GM12878 (cell line): Measurements from ENCODE around the gene ZSCAN32. TPM values are rescaled to one million over a fixed set of nuclear protein-coding genes. Genes with fewer than 3 reads are reported as not detected.

Experiments used
- ATAC-seq: fragments of 200-7000 bp; cut with Tn5 transposase; 3 replicates; pipeline ENCODE4 v1.9.1; 2020; ENCODE audit warnings: mild to moderate bottlenecking, moderate library complexity
- Bru-seq: library from RNA; stranded (reverse); fragments of 400-500 nt; gene quantifications from one replicate; lab custom pipeline; 2021; lab: Mats Ljungman, UMichigan
- BruChase-seq, 2 experiments: library from RNA; stranded (reverse); fragments of 400-500 nt; gene quantifications; one replicate each; lab custom pipeline; 2021; lab: Mats Ljungman, UMichigan
- BruUV-seq: library from RNA; stranded (reverse); fragments of 400-500 nt; replicated peaks from 2 replicates; lab custom pipeline; 2021; lab: Mats Ljungman, UMichigan
- CTCF ChIA-PET: fragments of 300-600 bp; sonication (Branson Sonifier 250); formaldehyde crosslinking; extraction: SDS; loops from one replicate; lab custom pipeline; 2021; ENCODE audit warnings: inconsistent platforms; lab: Yijun Ruan, JAX
- POLR2A ChIA-PET: fragments of 350-600 bp; formaldehyde crosslinking; extraction: SDS; loops from one replicate; lab custom pipeline; 2021; ENCODE audit warnings: inconsistent platforms; lab: Charles Lee
- RAD21 ChIA-PET: fragments of 300-600 bp; sonication (Branson Sonifier 250); formaldehyde crosslinking; loops from one replicate; lab custom pipeline; 2023; ENCODE audit warnings: antibody characterized with exemption; ENCODE audit not compliant: unreplicated experiment; lab: Charles Lee
- SMC1A ChIA-PET: fragments of 300-600 bp; sonication (Branson Sonifier 250); formaldehyde crosslinking; loops from one replicate; lab custom pipeline; 2023; ENCODE audit not compliant: unreplicated experiment, uncharacterized antibody; lab: Charles Lee
- DNase-seq: peaks from one replicate; pipeline ENCODE4 v3.0.0-alpha.2; 2011; ENCODE audit warnings: low read depth, low spot score
- FAIRE-seq: peaks from 3 replicates; lab custom pipeline; 2011; peaks lifted over from hg19 to GRCh38; lab: Jason Lieb, UNC
- H2AFZ ChIP-seq: 2 replicates; pipeline ENCODE4 v1.6.0; 2011; ENCODE audit warnings: low read depth, low read length, control low read depth; ENCODE audit not compliant: control insufficient read depth
- H3K27ac ChIP-seq: 2 replicates; pipeline ENCODE4 v1.5.1; 2011; ENCODE audit warnings: control low read depth; ENCODE audit not compliant: control insufficient read depth, insufficient read depth
- H3K27me3 ChIP-seq, 2 experiments: replicated peaks in 1 of 2; 2 replicates each; pipeline versions ENCODE4 v1.6.0 to v1.6.1; 2011; ENCODE audit warnings: low read length in 1 of 2; ENCODE audit not compliant: control insufficient read depth in 2 of 2, insufficient read depth in 2 of 2
- H3K36me3 ChIP-seq, 2 experiments: 2 replicates each; pipeline ENCODE4 v1.5.1; 2011; ENCODE audit warnings: low read length in 1 of 2; ENCODE audit not compliant: control insufficient read depth in 2 of 2, insufficient read depth in 2 of 2
- H3K4me1 ChIP-seq: 2 replicates; pipeline ENCODE4 v1.6.1; 2011; ENCODE audit warnings: mild to moderate bottlenecking, low read length, moderate library complexity, mixed read lengths; ENCODE audit not compliant: control insufficient read depth, insufficient read depth
- H3K4me2 ChIP-seq: 2 replicates; pipeline ENCODE4 v1.6.0; 2011; ENCODE audit warnings: control low read depth; ENCODE audit not compliant: control insufficient read depth, insufficient read depth
- H3K4me3 ChIP-seq: fragments of 200-600 bp; sonication (generic); 2 replicates; pipeline ENCODE4 v1.5.1; 2016
- H3K79me2 ChIP-seq: 2 replicates; pipeline ENCODE4 v1.6.0; 2011; ENCODE audit warnings: low read length; ENCODE audit not compliant: control insufficient read depth, insufficient read depth
- H3K9ac ChIP-seq: 2 replicates; pipeline ENCODE4 v1.8.0; 2011; ENCODE audit warnings: low read length, control low read depth, mixed read lengths; ENCODE audit not compliant: control insufficient read depth, insufficient read depth
- H3K9me3 ChIP-seq: replicated peaks from 3 replicates; pipeline ENCODE4 v1.5.1; 2011; ENCODE audit warnings: mild to moderate bottlenecking, low read length; ENCODE audit not compliant: control insufficient read depth, insufficient read depth
- H4K20me1 ChIP-seq: 2 replicates; pipeline ENCODE4 v1.6.0; 2011; ENCODE audit not compliant: control insufficient read depth, insufficient read depth
- BACH1 ChIP-seq: fragments of 450-650 bp; IDR thresholded peaks from 2 replicates; pipeline ENCODE4 v1.6.1; 2017; ENCODE audit warnings: mild to moderate bottlenecking, borderline replicate concordance
- BHLHE40 ChIP-seq, 2 experiments: fragments of 450-650 bp in 1 of 2; IDR thresholded peaks; 2 replicates each; pipeline ENCODE4 v1.6.1; 2011 to 2017; ENCODE audit warnings: low read depth in 2 of 2, borderline replicate concordance in 1 of 2, improper control_type of control experiment in 1 of 2, low read length in 1 of 2, mild to moderate bottlenecking in 1 of 2
- CBFB ChIP-seq: IDR thresholded peaks from 2 replicates; pipeline ENCODE4 v1.6.1; 2016; ENCODE audit warnings: antibody characterized with exemption, low read depth
- CHD4 ChIP-seq: fragments of 200-600 bp; sonication (generic); IDR thresholded peaks from 2 replicates; pipeline ENCODE4 v1.6.1; 2016; ENCODE audit warnings: mild to moderate bottlenecking
- HCFC1 ChIP-seq: fragments of 150-350 bp; IDR thresholded peaks from 2 replicates; pipeline ENCODE4 v1.6.1; 2014; ENCODE audit warnings: low read length
- MEF2B ChIP-seq: fragments of 450-650 bp; IDR thresholded peaks from 2 replicates; pipeline ENCODE4 v1.6.1; 2018; ENCODE audit warnings: mild to moderate bottlenecking, moderate library complexity; ENCODE audit not compliant: partially characterized antibody, poor library complexity, severe bottlenecking
- NFYA ChIP-seq: IDR thresholded peaks from 2 replicates; pipeline ENCODE4 v1.6.1; 2011; ENCODE audit warnings: low read depth, mild to moderate bottlenecking, low read length, improper control_type of control experiment, borderline replicate concordance
- RELA ChIP-seq: fragments of 450-650 bp; IDR thresholded peaks from 2 replicates; pipeline ENCODE4 v1.8.0; 2014; ENCODE audit warnings: borderline replicate concordance; ENCODE audit not compliant: partially characterized antibody
- SMC3 ChIP-seq: IDR thresholded peaks from 2 replicates; pipeline ENCODE4 v1.6.1; 2011; ENCODE audit warnings: low read length, improper control_type of control experiment, borderline replicate concordance
- TAF1 ChIP-seq: IDR thresholded peaks from 2 replicates; pipeline ENCODE4 v1.6.1; 2011; ENCODE audit warnings: mild to moderate bottlenecking, low read depth, low read length, borderline replicate concordance
- WGBS: methylation state at CpG from one replicate; pipeline ENCODE4 v1.1.6; 2016; ENCODE audit warnings: low lambda C conversion rate; ENCODE audit not compliant: insufficient replicate concordance, insufficient coverage; ENCODE audit errors: missing lambda C conversion rate; 5-methylcytosine and 5-hydroxymethylcytosine counted together
- in situ Hi-C: fragments of 300-500 bp; cut with MboI; formaldehyde crosslinking; loops from 9 replicates; pipeline ENCODE4 v1.14.3; 2018; ENCODE audit warnings: mixed read lengths
- intact Hi-C: fragments of 100-400 bp; cut with micrococcal nuclease; formaldehyde crosslinking; loops from one replicate; pipeline ENCODE4 v1.14.2; 2022; ENCODE audit not compliant: unreplicated experiment
- long read RNA-seq, 2 experiments: library from polyadenylated mRNA; unstranded; transcript quantifications; one replicate each; pipeline ENCODE4 v2.0.0, GENCODE V29; 2019 to 2020
- polyA minus RNA-seq, 3 experiments: library from RNA; depleted of rRNA, polyadenylated mRNA; stranded (reverse); fragments of >200 nt; gene quantifications; 2 replicates each; pipeline ENCODE4 v1.2.3, GENCODE V29; 2011
- polyA plus RNA-seq, 11 experiments: library from polyadenylated mRNA; depleted of rRNA in 4 of 11; unstranded in 6 of 11; stranded (reverse) in 5 of 11; fragments of >200 nt; fragmentation: Nextera tagmentation in 4 of 11; fragmentation: Illumina TruSeq in 1 of 11; extraction: Ambion mirVana in 4 of 11; extraction: Trizol in 1 of 11; gene quantifications; 1 replicate in 1 of 11; 2 replicates in 10 of 11; pipeline versions ENCODE4 v1.2.1 to v1.2.3, GENCODE V29; 2011 to 2016; ENCODE audit warnings: inconsistent platforms in 2 of 11, missing spikeins in 2 of 11, low read depth in 1 of 11
- total RNA-seq, 4 experiments: library from RNA; depleted of rRNA in 3 of 4; stranded (reverse); fragments of >200 nt in 3 of 4; fragmentation: Illumina TruSeq in 1 of 4; extraction: Trizol in 1 of 4; gene quantifications; 2 replicates each; pipeline versions ENCODE4 v1.2.1 to v1.2.3, GENCODE V29; 2013 to 2021
- TF ChIP-seq, protein P1 (sequence below): fragments of 450-650 bp; IDR thresholded peaks from 2 replicates; pipeline ENCODE4 v1.6.1; 2018; ENCODE audit warnings: mild to moderate bottlenecking, low read depth, moderate library complexity; ENCODE audit not compliant: partially characterized antibody
- TF ChIP-seq, protein P2 (sequence below): IDR thresholded peaks from 2 replicates; pipeline ENCODE4 v1.6.1; 2011; ENCODE audit warnings: borderline replicate concordance, low read depth, mild to moderate bottlenecking, moderate library complexity, low read length; ENCODE audit not compliant: insufficient read depth, poor library complexity, severe bottlenecking

Gene ZSCAN32
- 26.3 and 28.1 TPM in 2 replicates for total RNA-seq (2013; cell fraction: nucleolus; rRNA removed)
- total RNA-seq (2014; rRNA removed), result 18.0 and 18.1 TPM in 2 replicates
- total RNA-seq (2014; rRNA removed; fragmentation: Illumina TruSeq; extraction: Trizol), result 14.6 and 15.8 TPM in 2 replicates
- total RNA-seq (2021), result 13.8 and 15.6 TPM in 2 replicates
- 10.7 TPM for polyA plus RNA-seq (2011; ENCODE audit: low read depth)
- polyA plus RNA-seq (2011; rRNA removed), result 23.8 and 25.0 TPM in 2 replicates
- polyA plus RNA-seq (2011; cell fraction: cytosol; rRNA removed), result 20.7 and 21.0 TPM in 2 replicates
- 21.0 and 27.8 TPM in 2 replicates for polyA plus RNA-seq (2011; cell fraction: nucleus; rRNA removed)
- polyA plus RNA-seq (2012), result 10.3 and 12.0 TPM in 2 replicates
- polyA plus RNA-seq (2014; fragmentation: Illumina TruSeq; extraction: Trizol), result 20.9 and 22.8 TPM in 2 replicates
- polyA plus RNA-seq (2014; fragmentation: Nextera tagmentation; extraction: Ambion mirVana), result 10 to 100 TPM; 12.8 to 15.2 TPM
- 16.2 and 17.4 TPM in 2 replicates for polyA plus RNA-seq (2014; rRNA removed)
- 1 to 10 TPM; 9.6 to 9.9 TPM for polyA plus RNA-seq (2016; fragmentation: Nextera tagmentation; extraction: Ambion mirVana)
- 18.5 and 20.8 TPM in 2 replicates for polyA minus RNA-seq (2011; rRNA and poly(A)+ RNA removed)
- 4.8 and 6.2 TPM in 2 replicates for polyA minus RNA-seq (2011; cell fraction: cytosol; rRNA and poly(A)+ RNA removed)
- 6.9 and 8.1 TPM in 2 replicates for polyA minus RNA-seq (2011; cell fraction: nucleus; rRNA and poly(A)+ RNA removed)
- percentile 80 among the genes with signal in this experiment for Bru-seq, nascent RNA
- percentile 71 among the genes with signal in this experiment for BruChase-seq, experiment 1, labeled RNA remaining after a 6-hour chase
- BruChase-seq, experiment 2, labeled RNA remaining after a 2-hour chase, result percentile 79 among the genes with signal in this experiment
- long read RNA-seq, experiment 1, partial matches to known transcripts, result 1 of 6 reads
- long read RNA-seq, experiment 1, other reads (novel, unspliced or antisense), result 2 of 6 reads
- long read RNA-seq, experiment 2, transcript ZSCAN32-202 (7 exons, 3,173 nt), result major isoform, 13 of 53 reads
- long read RNA-seq, experiment 2, transcript ZSCAN32-215 (4 exons, 2,788 nt), result minor isoform, 8 of 53 reads
- long read RNA-seq, experiment 2, partial matches to known transcripts, result 8 of 53 reads
- long read RNA-seq, experiment 2, other reads (novel, unspliced or antisense), result 19 of 53 reads

DNA sequence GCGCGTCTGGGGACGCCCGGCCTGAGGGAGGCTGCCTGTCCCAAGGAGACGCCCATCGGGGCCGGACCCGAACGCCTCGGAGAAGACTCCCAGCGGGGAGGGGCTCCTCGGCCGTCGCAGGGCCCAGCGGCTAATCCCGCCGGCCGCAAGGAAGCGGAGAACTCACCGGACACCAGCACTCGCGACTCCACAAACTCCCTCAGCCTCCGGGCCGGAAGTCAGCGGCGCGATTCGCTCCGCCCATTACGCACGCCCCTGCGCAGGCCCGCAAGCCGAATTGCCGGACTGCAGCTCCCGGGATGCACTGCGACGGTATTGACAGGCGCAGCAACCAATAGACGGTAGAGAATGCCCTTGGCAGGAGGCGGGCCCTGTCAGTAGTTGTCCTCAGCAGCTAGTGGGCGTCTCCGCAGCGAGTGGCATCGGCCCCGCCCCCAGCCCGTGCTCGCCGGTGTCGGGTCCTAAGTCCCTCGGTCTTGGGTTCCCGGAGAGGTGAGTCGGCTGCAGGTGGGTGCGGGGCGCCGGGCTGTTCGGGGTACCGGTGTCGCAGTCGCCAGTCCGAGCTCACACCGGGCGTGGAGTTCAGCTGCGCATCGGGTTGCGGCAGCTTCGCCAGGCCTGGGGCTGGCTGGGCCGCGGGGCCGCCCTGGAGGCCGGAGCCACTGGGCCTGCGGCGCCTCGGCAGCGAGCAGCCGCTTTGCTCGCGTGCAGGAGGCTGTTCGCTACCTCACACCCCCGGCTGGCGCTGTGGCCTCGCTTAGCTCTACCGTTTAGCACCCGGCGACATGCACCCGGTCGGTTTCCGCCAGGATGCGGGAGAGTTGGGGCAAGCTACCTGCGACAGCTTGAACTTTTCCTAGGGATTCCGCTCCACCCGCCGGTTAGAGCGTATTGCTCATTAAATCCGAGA lies at the start of gene ZSCAN32, which contains the start of gene ZNF174:
Gene ZSCAN32 (minus strand): TSS at position 226 of the 910 bp plus-strand sequence. CDS start 3,447 bp downstream, outside the sequence.
Gene ZNF174 (plus strand): TSS at position 437 of the 910 bp plus-strand sequence. CDS start 790 bp downstream, outside the sequence.
- in situ Hi-C loops (no loop called here), intact Hi-C loops (loop anchor here (1.0 to 10.0 kb wide), 3 partner anchors 58 to 116 kb away; partner anchors contain the start of genes CLUAP1 and ZNF263)
- peak; percentile 98 for ATAC-seq
- ChIA-PET POLR2A (interaction anchor here (0.6 to 2.0 kb wide), 11 partner anchors 9 to 137 kb away, joined by 3 to 9 read pairs (median 3); partner anchors contain the start of genes NAA60, ZNF597 and ZNF75A), RAD21 (interaction anchor here (0.7 to 1.9 kb wide), 6 partner anchors 42 to 266 kb away, joined by 3 to 6 read pairs (median 4); partner anchors contain the start of genes NAA60, ZNF213, ZNF263 and ZNF597), SMC1A (interaction anchor here (0.8 to 2.6 kb wide), 6 partner anchors 8 to 136 kb away, joined by 3 to 11 read pairs (median 4); partner anchors contain the start of genes NAA60 and ZNF597), CTCF (interaction anchor here (0.6 to 2.0 kb wide), 11 partner anchors 8 to 250 kb away, joined by 3 to 5 read pairs (median 4); partner anchors contain the start of genes NAA60 and ZNF263)
- no peaks in the 10 kb centered on the region for H3K27me3 ChIP-seq
- no peaks in the 10 kb centered on the region for H4K20me1 ChIP-seq
- H3K4me1 ChIP-seq, result peaks cover 4% of the 10 kb centered on the region; the same call in 1 of the 2 replicates
- peak within 1 kb of the TSS; percentile 71 for H3K27ac ChIP-seq
- peaks cover 19% of the 10 kb centered on the region for H3K9me3 ChIP-seq
- peak within 1 kb of the TSS; percentile 93 for H3K4me3 ChIP-seq
- WGBS, result 2% methylated on average over 84 of the region's 95 CpGs
- DNase-seq, result peak; percentile 99
- FAIRE-seq, result peak; percentile 80
- no TSS peak for BruUV-seq
- peak within 1 kb of the TSS; percentile 77 for H3K9ac ChIP-seq
- peak within 1 kb of the TSS; percentile 80 for H3K4me2 ChIP-seq
- peaks cover 13% of the 10 kb centered on the region for H3K79me2 ChIP-seq
- peak within 1 kb of the TSS; percentile 93 for H2AFZ ChIP-seq
- H3K36me3 ChIP-seq, result peaks cover 0 to 18% of the 10 kb centered on the region in 2 experiments; a peak in 2 of 4 replicates
- TF ChIP-seq, protein P1, sequence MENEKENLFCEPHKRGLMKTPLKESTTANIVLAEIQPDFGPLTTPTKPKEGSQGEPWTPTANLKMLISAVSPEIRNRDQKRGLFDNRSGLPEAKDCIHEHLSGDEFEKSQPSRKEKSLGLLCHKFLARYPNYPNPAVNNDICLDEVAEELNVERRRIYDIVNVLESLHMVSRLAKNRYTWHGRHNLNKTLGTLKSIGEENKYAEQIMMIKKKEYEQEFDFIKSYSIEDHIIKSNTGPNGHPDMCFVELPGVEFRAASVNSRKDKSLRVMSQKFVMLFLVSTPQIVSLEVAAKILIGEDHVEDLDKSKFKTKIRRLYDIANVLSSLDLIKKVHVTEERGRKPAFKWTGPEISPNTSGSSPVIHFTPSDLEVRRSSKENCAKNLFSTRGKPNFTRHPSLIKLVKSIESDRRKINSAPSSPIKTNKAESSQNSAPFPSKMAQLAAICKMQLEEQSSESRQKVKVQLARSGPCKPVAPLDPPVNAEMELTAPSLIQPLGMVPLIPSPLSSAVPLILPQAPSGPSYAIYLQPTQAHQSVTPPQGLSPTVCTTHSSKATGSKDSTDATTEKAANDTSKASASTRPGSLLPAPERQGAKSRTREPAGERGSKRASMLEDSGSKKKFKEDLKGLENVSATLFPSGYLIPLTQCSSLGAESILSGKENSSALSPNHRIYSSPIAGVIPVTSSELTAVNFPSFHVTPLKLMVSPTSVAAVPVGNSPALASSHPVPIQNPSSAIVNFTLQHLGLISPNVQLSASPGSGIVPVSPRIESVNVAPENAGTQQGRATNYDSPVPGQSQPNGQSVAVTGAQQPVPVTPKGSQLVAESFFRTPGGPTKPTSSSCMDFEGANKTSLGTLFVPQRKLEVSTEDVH, result no peak
- peak; percentile 97 for TF ChIP-seq TAF1
- TF ChIP-seq SMC3, result no peak
- TF ChIP-seq MEF2B, result no peak
- TF ChIP-seq BACH1, result peak; percentile 77
- TF ChIP-seq, protein P2, sequence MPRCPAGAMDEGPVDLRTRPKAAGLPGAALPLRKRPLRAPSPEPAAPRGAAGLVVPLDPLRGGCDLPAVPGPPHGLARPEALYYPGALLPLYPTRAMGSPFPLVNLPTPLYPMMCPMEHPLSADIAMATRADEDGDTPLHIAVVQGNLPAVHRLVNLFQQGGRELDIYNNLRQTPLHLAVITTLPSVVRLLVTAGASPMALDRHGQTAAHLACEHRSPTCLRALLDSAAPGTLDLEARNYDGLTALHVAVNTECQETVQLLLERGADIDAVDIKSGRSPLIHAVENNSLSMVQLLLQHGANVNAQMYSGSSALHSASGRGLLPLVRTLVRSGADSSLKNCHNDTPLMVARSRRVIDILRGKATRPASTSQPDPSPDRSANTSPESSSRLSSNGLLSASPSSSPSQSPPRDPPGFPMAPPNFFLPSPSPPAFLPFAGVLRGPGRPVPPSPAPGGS, result no peak
- TF ChIP-seq HCFC1, result peak; percentile 93
- TF ChIP-seq CBFB, result peak; percentile 54; the same call in 1 of the 2 replicates
- TF ChIP-seq CHD4, result no peak
- peak; percentile 23 for TF ChIP-seq RELA
- no peak for TF ChIP-seq NFYA
- peak; percentile 88 to 96 for TF ChIP-seq BHLHE40 (IDR thresholded peaks at IDR 0.05; ENCODE audit: borderline replicate concordance in 1 of 2, low read depth in 2 of 2, low read length in 1 of 2)
